ENCODE results near the gene MFAP5.
"Not testable (repeated sequence)": the region's sequence is repeated elsewhere in the genome, so short reads cannot be mapped to it uniquely, and the experiment has no call there.

The MFAP5 gene

GRCh38 chr12:8677362-8677761 is 14.7 kb upstream of the MFAP5 start:
- in situ Hi-C loops (cut with MboI; ENCODE audit: low sequenced_read_pairs): loop anchor here (25.0 kb wide), 2 partner anchors 210 to 360 kb away; no protein-coding TSS in a partner anchor

- in situ Hi-C loops (cut with MboI; ENCODE audit: low sequenced_read_pairs): loop anchor here (25.0 kb wide), 2 partner anchors 211 to 361 kb away; no protein-coding TSS in a partner anchor
Observed at GRCh38 chr12:8676651-8677050, 14.0 kb upstream of the MFAP5 start.

GRCh38 chr12:8675591-8676036 is 13.0 kb upstream of the MFAP5 start:
- in situ Hi-C loops (cut with MboI; ENCODE audit: low sequenced_read_pairs): loop anchor here (25.0 kb wide), 2 partner anchors 212 to 362 kb away; no protein-coding TSS in a partner anchor

- in situ Hi-C loops (cut with MboI; ENCODE audit: low sequenced_read_pairs): no loop called here
Observed at GRCh38 chr12:8672381-8672780, 9.8 kb upstream of the MFAP5 start.

- in situ Hi-C loops (cut with MboI; ENCODE audit: low sequenced_read_pairs): no loop called here
Observed at GRCh38 chr12:8668441-8668840, 5.8 kb upstream of the MFAP5 start.

- in situ Hi-C loops (cut with MboI; ENCODE audit: low sequenced_read_pairs): no loop called here
Observed at GRCh38 chr12:8667270-8667669, 4.6 kb upstream of the MFAP5 start.

GRCh38 chr12:8665759-8666158 is 3.1 kb upstream of the MFAP5 start:
- in situ Hi-C loops (cut with MboI; ENCODE audit: low sequenced_read_pairs): no loop called here

- in situ Hi-C loops (cut with MboI; ENCODE audit: low sequenced_read_pairs): no loop called here
Observed at GRCh38 chr12:8664228-8664913, 1.7 kb upstream of the MFAP5 start.

GRCh38 chr12:8661751-8662150 is 875 bp downstream of the MFAP5 start:
- in situ Hi-C loops (cut with MboI; ENCODE audit: low sequenced_read_pairs): no loop called here

GRCh38 chr12:8661016-8661415 is 1.6 kb downstream of the MFAP5 start:
- in situ Hi-C loops (cut with MboI; ENCODE audit: low sequenced_read_pairs): no loop called here

- in situ Hi-C loops (cut with MboI; ENCODE audit: low sequenced_read_pairs): no loop called here
Observed at GRCh38 chr12:8658346-8658745, 4.3 kb downstream of the MFAP5 start.

- in situ Hi-C loops (cut with MboI; ENCODE audit: low sequenced_read_pairs): no loop called here
Observed at GRCh38 chr12:8655421-8655820, 7.2 kb downstream of the MFAP5 start.

GRCh38 chr12:8648576-8649205 is 13.9 kb downstream of the MFAP5 start:
- in situ Hi-C loops (cut with MboI; ENCODE audit: low sequenced_read_pairs): no loop called here

GRCh38 chr12:8647968-8648367 is 14.7 kb downstream of the MFAP5 start:
- in situ Hi-C loops (cut with MboI; ENCODE audit: low sequenced_read_pairs): no loop called here

- in situ Hi-C loops (cut with MboI; ENCODE audit: low sequenced_read_pairs): no loop called here
Observed at GRCh38 chr12:8644345-8645248, 18.0 kb downstream of the MFAP5 start.

- in situ Hi-C loops (cut with MboI; ENCODE audit: low sequenced_read_pairs): no loop called here
Observed at GRCh38 chr12:8642775-8643174, 19.9 kb downstream of the MFAP5 start.

GRCh38 chr12:8639936-8640335 is 22.7 kb downstream of the MFAP5 start:
- in situ Hi-C loops (cut with MboI; ENCODE audit: low sequenced_read_pairs): no loop called here

GRCh38 chr12:8638951-8639350 is 23.7 kb downstream of the MFAP5 start:
- in situ Hi-C loops (cut with MboI; ENCODE audit: low sequenced_read_pairs): no loop called here

- in situ Hi-C loops (cut with MboI; ENCODE audit: low sequenced_read_pairs): no loop called here
Observed at GRCh38 chr12:8637666-8638065, 25.0 kb downstream of the MFAP5 start.

GRCh38 chr12:8637244-8637643 is 25.4 kb downstream of the MFAP5 start:
- in situ Hi-C loops (cut with MboI; ENCODE audit: low sequenced_read_pairs): no loop called here

- in situ Hi-C loops (cut with MboI; ENCODE audit: low sequenced_read_pairs): no loop called here
Observed at GRCh38 chr12:8636581-8636980, 26.0 kb downstream of the MFAP5 start.

GRCh38 chr12:8636007-8636346 is 26.6 kb downstream of the MFAP5 start:
- in situ Hi-C loops (cut with MboI; ENCODE audit: low sequenced_read_pairs): not testable (repeated sequence)
